Midbrain (tissue), 1 donor: Measurements from ENCODE around the gene GABBR2.

Experiments used
- DNase-seq: peaks from one replicate; lab custom pipeline; 2025; lab: John Stamatoyannopoulos, UW

Gene GABBR2

DNA sequence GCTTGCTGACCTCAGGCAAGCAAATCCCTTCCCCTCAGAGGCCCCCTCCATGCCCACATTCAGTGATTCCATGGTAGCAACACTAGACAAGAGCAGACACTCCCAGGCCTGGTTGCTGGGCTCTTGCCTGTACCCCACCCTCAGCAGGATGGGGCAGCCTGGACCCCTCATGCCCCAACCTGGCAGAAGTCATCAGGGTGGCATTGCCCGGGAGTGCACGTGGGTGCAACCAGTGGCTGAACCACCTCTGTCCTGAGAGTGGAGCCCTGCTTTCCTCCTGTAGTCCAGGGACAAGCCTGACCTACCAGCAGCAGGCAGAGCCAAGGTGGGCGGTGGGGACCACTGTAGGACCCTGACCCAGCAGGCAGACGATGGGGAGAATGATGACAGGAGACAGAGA lies 387.5 kb downstream of the GABBR2 start:
- DNase-seq, result no peak

GRCh38 chr9:98318834-98319478 lies 389.8 kb downstream of the GABBR2 start:
- no peak for DNase-seq

DNA sequence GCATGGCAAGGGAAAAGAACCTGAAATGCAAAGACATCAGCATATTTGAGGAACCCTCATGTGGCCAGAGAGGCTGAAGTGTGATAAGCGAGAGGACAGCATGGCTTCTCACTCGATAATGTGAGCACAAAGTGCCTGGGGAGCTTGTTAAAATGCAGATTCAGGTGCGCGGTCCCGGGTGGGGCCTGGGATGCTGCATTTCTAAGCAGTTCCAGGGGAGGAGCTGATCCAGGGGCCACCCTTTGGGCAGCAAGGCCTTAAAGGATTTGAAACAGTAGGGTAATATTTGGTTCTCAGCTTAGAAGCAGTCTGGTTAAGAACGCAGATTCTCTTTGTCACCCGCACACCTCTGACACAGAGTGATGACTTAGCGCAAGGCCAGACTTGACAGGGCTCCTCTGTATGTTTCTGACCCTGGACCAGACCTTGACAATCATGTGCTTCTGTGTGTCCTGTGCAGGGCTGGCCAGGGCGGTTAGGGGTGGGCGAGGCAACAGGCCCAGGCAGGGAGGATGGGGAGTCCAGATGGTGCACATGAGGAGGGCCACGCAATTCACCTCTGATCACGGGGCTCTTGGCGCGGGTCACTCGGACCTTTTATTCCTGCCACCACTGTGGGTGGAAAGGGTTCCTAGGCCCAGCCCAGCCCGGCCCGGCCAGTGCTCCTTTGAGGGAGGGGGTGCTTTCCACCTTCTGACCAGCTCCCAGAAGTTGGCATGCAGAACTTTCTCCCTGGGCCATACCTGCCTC lies 390.5 kb downstream of the GABBR2 start:
- DNase-seq, result no peak

GRCh38 chr9:98317134-98317857 lies 391.4 kb downstream of the GABBR2 start:
- no peak for DNase-seq

DNA sequence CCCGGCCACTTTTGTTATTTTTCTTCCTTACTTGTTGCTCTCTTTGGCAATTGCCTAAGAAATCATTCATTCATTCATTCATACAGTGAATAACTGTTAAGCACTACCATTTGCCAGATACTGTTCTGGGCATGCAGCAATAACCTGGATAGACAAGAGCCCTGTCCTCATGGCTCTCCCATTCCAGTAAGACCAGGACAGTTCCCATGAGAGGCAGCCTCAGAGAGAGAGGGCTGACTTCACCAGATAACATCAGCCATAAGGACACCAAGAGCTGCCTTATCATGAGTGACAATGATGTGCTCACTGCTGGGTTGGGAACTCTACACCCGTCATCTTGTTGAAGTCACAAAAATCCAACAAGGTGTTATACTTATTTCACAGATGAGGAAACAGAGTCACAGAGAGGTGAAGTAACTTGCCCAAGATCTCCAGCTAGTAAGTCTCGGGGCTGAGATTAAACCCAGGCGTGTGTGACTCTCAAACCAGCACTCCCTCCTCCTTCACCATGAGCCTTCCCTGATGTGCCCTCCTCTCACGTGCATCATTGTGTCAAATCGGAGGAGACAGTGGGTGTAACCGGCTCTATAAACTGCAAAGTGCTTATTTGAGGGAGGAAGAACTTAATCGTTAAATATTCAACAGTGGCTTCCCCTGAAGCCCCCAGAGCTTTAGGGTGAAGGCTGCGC lies 392.1 kb downstream of the GABBR2 start:
- no peak for DNase-seq

DNA sequence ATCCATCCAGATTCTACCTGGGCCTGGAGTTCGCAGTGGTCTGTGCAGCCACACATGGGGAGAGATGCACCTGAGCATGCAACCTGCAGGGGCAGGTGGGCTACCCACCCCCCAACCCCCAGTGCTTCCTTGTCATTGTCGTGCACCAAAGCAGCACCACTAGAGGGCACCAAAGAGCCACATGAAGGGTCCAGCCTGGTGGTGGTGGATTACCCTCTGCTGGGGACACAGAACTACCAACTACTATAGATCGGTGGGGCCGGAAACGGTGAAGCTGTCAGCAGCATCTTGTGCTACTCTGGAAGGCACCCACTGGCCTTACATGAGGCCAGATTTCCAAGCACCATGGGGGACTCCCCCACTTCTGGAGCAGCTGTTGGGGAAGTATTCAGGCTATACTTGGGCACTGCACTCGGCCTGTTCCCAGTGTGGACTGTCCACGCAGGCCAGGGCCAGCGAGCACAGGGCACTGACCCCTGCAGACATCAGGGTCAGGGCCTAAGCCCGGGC lies 393.1 kb downstream of the GABBR2 start:
- DNase-seq, result peak; percentile 73

DNA sequence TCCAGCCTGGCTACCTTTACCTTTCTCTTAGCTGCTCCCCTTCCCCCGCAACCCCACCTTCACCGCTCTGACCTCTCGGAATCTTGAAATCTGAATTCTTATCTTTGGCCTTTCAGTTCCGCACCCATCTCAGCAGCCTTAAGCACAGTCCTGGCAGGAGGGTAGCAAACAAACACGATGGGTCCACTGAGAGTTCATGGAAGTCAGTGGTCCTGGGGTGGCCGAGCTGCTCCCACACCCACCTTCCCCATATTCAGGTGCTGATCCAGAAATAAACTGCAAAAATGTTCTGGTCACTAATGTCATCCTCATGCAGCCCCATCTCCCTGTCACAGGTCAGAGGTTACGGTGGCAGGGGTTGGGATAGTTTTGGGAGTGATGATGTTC lies 393.7 kb downstream of the GABBR2 start:
- no peak for DNase-seq

- DNase-seq, result no peak
These were observed 394.2 kb downstream of the GABBR2 start for GRCh38 chr9:98314381-98315066.

- DNase-seq, result no peak
These were observed 396.4 kb downstream of the GABBR2 start for GRCh38 chr9:98312365-98312764.

DNA sequence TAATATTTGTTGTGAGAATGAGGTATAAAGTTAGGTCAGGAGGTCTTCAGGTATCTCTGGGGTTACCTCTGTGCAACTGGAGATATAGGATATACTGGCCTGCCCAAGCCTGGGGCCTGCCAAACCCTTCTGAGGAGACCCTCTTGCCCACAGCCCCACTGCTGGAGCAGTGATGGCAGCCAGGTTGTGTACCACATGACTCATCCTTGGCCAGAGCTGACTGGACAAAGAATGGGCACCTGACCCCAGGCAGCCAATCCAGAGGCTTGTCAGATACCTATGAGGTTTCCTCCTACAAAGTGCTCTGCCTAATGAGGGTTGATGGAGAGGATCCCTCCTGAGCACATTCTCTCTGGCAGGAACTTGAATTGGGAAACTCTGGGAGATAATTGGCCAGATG lies 397.2 kb downstream of the GABBR2 start:
- DNase-seq, result no peak

DNA sequence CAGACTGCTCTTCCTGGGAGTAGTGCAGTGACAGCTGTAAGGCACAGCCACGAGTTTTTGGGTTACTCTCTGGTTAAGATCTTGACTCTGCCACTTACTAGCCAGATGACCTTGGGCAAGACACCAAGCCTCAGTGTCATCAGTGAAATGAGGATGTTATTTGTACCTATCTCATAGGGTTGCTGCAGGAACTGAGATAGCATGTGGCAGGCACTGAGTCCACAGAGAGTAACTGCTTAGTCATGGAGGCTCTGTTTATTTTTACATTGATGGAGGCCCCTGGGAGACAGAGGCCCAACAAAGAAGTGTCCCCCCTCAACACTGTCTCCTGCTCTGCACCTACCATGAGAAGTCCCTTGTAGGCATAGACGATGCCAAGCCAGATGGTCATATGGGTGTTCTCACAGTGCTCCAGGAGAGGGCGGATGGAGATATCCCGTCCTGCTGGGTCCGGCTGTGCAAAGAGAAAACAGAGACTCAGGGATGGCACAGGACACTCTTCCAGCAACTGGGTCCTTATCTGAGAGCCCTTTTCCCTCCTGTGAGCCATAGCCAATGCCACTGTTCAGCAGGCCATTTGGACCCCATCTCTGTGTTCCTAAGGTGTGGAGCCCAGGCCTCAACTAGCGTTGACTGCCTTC lies 397.9 kb downstream of the GABBR2 start:
- DNase-seq, result no peak

DNA sequence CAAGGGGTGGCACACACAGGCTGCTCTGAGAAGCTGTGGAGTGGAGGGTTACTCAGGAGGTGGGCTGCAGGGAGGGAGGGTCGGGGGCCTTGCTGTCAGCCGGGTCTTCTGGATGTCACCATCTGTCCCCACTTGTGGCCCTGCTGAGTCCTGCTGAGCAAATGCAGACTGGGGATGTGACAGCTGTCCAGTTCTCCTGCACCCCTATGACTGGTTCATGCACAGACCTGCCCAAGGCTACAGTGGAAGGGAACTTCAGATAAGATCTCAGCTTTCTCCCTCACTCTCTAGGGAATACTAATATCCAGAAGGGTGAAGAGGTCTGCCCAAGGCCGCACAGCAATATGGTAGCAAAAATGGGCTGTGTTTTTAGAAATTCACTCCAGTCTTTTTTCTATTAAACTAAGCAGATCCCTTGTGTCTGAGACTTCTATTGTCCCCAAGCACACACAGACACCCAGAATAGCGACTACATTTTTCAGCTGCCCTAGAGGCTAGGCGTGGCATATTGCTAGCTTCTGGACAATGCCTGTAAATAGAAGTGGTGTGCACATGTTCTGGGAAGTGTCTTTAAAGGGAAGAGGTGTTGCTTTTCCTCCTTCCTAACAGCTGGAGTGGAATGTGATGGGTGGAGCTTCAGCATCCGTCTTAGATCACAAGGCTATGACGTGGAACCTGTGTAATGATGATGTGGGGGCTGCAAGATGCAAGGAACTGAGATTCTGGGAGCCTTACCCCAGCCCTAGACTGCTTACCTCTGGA lies 402.2 kb downstream of the GABBR2 start:
- DNase-seq, result no peak

DNA sequence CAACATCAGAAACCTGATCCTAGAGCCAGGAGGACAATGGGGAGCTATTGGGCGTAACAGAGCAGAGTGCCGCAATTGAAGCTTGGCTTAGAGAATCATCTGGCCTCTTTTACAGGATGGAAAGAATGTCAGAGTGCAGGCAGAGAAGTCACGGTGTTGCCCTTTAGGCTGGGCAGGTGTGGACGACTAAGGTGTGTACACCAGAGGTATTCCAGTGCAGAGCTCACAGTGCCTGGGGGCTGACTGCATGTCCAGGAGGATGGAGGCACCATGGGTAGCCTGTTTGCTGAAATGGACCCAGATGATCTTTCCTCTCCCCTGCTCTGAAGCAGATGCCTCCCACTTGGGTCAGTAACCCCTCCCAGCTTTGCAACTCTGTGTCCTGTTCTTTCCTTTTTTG lies 404.4 kb downstream of the GABBR2 start:
- no peak for DNase-seq

DNA sequence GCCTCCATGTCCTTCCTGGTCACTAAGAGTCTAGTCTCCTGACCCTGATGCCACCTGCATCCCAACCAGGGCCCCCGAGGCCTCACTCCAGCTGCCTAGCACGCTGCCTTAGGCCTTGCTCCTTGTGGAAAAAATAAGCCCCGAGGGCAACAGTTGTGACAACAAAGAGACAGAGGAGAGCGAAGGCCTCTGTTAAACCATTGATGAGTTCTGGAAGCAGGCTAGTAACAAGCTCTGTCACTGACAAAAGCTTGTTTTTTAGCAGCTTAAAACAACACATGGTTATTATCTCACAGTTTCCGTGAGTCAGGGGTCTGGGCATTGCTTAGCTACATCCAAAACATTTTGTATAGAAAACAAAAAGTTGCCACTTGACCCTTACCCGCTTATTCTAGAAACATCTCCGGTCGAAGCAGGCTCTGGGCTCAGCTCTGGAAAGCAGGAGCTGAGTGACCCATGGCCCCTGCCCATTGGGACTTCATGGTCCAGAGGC lies 405.1 kb downstream of the GABBR2 start:
- no peak for DNase-seq

- DNase-seq, result no peak
These were observed 405.6 kb downstream of the GABBR2 start for GRCh38 chr9:98302938-98303632.

DNA sequence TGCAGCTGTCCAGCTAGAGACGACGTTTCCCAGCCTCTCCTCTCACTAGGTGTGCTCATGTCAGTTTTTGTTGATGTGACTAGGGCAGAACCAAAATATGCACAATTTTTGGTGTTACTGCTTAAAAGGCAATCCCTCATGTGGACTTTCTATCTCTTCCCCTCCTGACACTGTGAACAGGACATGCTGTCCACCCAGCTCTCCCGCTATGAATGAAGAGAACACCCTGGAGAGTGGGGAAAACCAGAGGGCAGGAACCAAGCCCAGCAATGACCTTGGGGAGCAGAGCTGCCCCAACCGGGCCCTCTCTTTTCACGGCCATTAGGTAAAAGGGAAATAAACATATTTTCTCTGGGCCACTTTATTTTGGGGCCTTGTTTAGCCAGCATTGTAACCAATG lies 406.6 kb downstream of the GABBR2 start:
- no peak for DNase-seq

DNA sequence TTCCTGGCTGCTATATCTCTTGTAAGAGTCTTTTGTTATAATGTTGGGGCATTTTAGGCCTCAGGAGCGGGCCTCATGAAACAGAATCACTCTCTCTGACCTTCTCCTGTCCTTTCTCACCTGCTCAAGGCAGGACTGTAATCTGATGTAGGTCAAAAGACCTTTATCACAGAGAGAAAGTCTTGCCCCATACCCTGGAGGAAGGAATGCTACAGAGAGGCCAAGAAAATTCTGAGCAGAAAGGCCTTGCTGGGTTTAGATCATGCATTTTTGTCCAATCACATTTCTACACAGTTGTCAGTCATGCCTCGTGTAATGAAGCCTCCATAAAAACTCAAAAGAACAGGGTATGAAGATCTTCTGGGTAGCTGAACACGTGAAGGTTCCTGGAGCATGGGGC lies 408.1 kb downstream of the GABBR2 start:
- no peak for DNase-seq

GRCh38 chr9:98298476-98298875 lies 410.3 kb downstream of the GABBR2 start:
- DNase-seq, result no peak

- DNase-seq, result no peak
These were observed 412.9 kb downstream of the GABBR2 start for GRCh38 chr9:98295824-98296223.

DNA sequence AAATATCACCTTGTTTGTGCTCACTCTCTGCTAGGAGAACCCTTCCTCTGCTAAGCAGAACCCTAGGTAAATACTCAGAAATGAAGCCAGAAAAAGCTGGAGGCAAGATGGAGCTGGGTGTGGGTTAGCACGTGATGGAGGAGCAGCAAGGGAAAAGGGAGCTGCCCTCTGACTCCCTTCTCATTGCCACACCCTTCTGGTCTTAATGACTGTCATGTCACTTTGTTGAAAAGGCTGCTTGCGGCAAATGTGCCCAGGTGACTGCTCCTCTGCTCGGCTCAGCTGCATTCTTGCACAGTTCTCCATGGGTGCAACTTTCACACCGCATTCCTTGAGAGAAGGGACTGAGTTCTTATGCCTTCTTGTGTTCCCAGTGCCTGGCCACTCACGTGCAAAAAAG lies 416.9 kb downstream of the GABBR2 start:
- no peak for DNase-seq
